Measurements from ENCODE around the gene CASP7.

GRCh38 chr10:113644185-113645120 is 35.3 kb upstream of the CASP7 start:
- TF ChIP-seq CTCF (IDR thresholded peaks at IDR 0.05) (no peak), EP300 (IDR thresholded peaks at IDR 0.05) (no peak), POLR2A (IDR thresholded peaks at IDR 0.05) (no peak), POLR2AphosphoS5 (IDR thresholded peaks at IDR 0.05) (no peak)

Measured in gastroesophageal sphincter (tissue), 3 donors.